Forelimb muscle (tissue), 1 donor: ENCODE results near the gene SOX9. TPM values are rescaled to one million over a fixed set of nuclear protein-coding genes. Genes with fewer than 3 reads are reported as not detected.
"Not testable (repeated sequence)": the region's sequence is repeated elsewhere in the genome, so short reads cannot be mapped to it uniquely, and the experiment has no call there.

ENCODE experiments used
- DNase-seq: peaks from one replicate; pipeline ENCODE4 v3.0.0-alpha.2; 2013; ENCODE audit warnings: low read depth
- polyA plus RNA-seq: library from polyadenylated mRNA; unstranded; fragments of 120-200 nt; gene quantifications from one replicate; pipeline ENCODE4 v1.2.1, GENCODE V29; 2013; ENCODE audit not compliant: insufficient read length

The SOX9 gene
- polyA plus RNA-seq, 1 donor: 7.7 TPM

DNA sequence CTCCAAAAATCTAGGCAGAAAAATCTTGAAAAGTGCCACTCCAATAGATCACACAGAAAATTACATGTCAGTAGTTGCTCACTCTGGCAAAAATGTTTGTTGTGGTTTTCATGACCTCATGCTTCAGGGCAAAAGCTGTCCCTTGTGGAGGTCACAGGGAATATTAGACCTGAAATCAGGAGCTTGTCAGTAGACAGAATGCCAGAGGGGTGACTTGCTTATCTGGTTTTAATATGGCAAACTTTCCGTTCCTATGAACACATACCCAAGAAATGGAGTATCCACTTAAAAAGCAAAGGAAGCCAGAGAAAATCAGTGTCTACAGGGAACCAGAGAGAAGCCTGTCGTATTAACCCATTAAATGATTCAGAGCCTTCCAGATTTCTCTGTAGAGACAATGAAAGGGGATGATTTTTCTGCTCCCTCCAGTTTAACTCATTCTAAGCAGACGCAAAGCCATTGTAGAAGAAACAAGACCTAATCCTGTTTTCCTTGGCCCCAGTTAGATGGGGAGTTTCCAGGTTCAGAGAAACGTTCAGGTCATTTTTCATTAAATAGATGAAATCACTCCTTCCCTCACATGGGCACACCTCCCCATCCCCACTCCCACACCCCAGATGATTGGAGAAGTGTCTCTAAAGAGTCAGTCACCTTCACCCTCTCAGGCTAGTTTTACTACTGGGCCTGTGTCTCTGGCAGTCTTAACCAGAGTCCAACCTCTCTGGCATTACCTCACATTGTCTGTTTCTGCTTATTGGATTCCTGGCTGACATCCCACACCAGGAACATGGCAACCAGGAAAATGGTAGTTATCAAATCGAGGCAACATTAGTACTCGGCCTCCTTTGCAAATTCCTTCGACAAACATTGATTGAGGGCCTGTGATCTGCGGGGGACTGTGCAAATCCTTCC lies 6.0 kb downstream of the SOX9 start:
- DNase-seq: no peak

DNA sequence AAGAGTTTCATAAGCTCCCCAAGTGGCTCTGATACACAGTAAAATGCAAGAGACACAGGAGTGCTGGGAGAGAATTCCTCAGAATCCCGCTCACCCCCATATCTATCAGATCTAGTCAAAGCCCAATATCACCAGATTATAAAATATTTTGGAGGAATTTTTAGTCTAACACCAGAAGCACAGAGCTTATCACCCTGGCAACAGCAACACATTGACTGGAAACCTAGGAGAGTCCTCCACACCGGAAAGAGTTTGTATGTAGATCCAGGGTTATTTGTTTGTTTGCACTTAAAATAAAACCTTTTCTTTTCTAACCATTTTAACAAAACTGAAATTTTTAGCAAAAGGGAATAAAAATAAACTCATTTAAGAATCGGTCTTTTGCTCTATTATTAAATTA lies 7.2 kb downstream of the SOX9 start:
- no peak for DNase-seq

DNA sequence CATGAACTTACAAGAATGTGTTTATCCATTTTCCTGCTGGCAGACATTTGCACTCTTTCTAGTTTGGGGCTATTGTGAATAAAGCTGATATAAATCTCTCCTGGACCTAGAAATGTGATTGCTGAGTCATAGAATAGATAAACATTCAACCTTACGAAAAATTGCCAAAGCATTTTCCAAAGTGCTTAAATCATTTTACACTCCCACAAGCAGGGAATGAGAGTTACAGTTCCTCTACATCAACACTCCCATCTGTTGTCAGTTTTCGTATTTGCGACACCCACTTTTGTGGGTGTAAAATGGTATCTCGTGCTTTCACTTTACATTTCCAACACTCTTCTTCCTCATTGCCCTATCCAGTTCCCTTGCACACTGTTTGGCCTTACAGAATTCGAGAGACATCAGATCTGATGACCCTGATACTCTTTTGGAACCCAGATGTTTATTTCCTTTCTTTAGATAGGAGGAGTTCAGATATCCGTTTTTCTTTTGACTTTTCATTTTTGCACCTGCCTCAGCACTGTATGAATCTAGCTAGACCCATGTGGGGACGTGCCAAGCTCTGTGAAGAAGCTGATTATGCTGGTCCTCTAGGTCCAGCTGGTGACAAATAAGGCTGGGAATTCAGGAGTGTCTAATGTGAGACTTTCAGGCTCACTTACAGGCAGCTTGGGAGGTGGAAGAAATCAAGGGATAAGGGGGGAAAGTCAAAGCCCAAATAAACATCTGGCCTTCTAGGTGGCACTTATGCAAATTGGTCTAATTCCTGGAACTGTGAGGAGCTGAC lies 14.0 kb downstream of the SOX9 start:
- no peak for DNase-seq

DNA sequence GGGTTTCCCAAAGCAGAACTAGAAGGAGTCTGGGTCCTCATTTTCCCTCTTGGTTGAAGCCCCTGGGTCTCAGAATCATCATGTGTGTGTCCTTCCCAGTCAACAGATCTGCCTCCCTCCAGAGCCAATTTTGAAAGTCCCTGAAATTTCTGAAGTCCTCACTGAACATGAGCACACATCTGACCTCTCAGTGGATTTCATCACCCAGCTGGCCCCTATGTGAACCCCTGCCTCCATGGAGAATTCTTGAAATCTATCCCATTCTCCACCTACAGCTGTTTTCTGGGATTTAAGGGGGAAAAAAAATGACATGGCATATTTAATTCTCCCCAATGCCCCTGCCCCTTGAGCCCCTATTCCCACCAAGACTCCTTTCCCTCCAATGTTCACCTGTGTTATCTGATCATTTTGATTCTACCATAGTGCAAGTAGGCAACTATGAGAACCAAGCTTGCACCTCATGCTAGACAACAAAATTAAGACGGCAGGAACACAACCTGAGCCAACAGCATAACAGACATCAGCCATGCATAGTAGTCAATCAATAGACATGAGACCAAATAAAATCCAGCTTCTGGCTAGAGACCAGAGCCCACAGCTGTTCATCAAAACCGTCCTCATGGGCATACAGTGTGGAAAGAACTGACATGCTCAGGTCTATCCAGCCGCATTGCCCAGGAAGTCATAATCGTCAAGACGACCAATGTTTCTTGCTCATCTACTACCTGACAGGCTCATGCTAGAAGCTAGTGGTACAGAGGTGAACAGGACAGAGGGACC lies 14.9 kb downstream of the SOX9 start:
- no peak for DNase-seq

DNA sequence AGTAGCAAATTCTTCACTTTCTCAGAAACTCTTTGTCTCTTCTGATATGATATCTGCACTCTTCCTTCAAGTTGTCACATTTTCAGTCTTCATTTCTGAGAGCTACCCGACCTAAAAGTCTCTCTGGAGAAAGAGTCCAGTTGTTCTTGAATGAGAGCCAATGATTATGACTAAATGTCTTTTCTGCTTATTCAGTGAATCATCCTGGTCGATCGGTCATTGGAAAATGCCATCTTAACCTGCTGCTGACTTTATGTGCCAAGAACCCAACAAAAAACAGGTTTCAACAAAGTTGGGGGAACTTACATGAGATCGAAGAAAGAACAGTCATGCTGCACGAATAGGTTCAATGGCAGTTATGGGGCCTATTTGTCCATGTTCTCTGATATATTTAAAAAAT lies 15.9 kb downstream of the SOX9 start:
- no peak for DNase-seq

DNA sequence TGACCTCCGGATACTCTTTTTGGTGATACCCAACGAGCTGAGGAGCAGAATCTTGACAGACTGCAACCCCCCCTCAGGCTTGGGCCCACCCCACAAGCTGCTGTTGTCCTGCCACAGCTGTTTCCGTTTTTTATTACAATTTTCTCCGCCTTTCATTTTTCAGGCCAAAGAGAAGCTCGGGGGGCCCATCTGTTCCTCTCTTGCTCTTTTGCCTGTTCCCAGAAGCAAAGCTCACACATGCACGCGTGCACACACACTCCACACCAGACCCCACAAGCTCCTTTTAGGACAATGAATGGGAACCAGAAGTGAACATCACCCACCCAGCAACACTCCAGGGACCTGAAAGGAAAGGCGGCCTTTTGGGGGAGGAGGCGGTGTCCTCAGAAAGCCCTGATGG lies 16.3 kb downstream of the SOX9 start:
- no peak for DNase-seq

DNA sequence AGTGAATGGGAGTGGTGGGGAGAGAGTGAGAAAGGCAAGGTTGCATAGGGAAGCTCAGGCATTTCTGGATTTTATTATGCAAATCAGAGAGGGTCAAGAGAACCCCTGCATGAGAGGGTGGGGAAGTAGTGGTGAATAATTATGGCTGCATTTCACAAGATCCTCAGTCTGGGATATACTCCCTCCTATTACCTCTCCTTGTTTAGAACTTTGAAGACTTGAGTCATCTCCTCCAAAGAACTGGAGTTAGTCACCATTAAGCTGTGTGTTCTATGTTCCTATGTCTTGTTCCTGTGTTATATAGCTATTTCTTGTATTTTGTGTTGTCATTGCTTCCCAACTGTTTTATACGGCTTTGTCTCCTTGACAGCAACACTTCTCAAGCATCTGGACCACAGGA lies 18.4 kb downstream of the SOX9 start:
- no peak for DNase-seq

DNA sequence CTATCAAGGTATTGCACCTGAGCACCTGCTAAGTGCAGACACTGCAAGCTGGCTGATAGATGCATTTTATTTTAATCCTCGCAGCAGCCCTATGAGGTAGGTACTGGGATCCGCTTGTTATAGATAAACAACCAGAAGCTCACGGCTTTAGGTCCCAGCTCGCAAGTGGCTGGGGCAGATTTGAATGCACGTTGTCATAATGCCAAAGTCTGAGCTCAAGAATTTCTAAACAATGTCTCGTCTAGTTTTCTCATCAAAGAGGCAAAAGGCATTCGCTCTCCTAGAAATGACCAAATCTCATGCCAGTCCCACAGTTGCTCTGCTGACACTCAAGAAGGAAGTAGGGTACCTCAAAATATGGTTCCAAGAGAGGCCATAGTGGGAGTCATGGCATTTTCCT lies 20.5 kb downstream of the SOX9 start:
- DNase-seq: no peak

DNA sequence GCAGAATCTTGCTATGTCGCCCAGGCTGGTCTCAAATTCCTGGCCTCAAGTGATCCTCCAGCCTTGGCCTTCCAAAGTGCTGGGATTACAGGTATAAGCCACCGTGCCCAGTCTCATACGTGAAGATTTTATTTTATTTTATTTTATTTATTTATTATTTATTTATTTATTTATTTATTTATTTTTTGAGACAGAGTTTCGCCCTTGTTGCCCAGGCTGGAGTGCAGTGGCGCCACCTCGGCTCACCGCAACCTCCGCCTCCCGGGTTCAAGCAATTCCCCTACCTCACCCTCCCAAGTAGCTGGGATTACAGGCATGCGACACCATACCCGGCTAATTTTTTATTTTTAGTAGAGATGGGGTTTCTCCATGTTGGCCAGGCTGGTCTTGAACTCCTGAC lies 21.3 kb downstream of the SOX9 start:
- DNase-seq: not testable (repeated sequence)

DNA sequence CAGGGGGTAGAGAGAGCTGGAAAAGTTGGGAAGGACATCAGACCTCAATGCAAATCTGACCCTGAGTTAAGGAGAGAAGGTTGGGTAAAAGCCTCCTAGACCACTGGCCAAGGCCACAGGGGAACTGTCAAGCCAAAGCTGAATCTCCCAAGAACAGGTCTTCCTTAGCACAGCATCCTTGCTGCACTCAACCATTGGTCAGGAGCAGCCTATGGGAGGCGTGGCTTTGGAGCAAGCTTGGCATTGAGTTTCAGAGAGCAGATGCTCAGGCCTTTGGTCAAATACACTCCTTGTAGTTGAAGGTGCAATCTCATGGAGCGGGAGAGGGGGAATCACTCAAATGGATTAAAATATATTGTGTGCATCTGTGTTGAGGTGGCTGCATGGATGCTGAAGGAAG lies 21.8 kb downstream of the SOX9 start:
- no peak for DNase-seq

DNA sequence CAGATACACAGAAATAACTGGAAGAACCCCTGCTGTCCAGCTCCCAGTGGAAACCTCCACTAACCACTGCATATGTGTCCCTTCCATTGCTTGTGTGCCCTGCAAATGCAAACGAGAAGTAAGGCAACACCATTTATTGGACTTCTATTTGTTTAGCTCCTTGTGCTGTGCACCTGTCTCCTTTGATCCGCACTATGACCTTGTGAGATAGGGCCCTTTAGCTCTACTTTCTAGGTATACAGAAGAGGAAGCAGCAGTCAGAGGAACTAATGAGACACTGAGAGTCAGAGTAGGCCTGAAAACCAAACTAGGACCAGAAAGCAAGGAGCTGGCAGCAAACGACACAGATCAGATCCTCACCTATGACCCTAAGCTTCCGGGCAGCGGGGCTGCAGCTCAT lies 22.4 kb downstream of the SOX9 start:
- no peak for DNase-seq

DNA sequence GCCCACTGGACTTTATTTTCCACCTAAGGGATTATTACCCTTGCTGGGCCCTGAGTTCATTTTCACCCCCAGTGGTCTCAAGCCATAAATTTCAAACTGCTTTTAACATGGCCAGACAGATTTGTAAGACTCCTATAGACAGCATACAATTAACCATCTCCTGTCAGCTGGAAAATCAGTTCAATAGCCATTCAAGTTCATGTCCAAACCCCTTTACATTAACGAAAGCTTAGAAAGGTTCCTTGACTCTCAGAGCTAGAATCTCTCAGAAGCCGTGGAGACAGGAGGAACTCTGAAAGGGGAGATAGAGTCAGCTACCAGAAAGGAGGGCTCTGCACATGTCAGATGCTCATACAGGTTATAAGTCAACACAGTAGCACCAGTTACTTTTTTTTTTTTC lies 23.3 kb downstream of the SOX9 start:
- no peak for DNase-seq

DNA sequence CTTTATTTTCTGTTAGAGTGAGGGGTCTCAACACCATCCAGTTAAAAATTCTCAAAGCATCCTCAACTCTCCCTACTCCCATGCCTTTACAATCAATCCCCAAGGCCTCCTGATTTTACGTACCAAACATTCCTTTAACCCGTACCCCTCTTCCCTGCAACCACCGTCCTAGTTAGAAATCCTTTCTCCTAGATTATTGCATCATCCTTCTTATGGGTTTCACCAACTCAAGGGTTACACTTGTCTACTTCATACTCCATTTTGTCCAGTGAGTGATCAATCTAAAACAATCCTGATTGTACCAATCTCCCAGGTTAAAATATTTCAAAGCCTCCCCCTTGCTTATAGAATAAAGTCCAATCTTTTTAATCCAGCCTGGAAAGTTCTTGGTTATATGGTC lies 24.7 kb downstream of the SOX9 start:
- no peak for DNase-seq

DNA sequence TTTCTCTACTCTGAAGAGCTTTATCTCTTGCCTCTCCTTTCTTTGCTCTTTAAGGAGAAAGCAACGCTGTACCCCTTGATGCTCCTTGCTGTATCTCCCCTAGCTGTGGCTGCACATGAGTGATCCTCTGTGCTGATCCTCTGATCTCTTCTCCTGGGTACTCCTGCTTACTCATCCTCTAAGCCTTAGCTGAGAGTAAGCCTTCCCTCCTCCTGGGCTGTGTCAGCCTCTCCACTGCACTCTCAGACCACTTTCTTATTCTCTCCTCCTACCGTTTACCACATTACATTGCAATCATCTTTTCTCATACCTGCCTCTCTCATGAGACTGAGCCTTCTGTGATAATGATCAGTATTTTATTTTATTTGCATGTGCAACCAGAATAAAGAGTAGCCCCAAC lies 25.1 kb downstream of the SOX9 start:
- DNase-seq: no peak

DNA sequence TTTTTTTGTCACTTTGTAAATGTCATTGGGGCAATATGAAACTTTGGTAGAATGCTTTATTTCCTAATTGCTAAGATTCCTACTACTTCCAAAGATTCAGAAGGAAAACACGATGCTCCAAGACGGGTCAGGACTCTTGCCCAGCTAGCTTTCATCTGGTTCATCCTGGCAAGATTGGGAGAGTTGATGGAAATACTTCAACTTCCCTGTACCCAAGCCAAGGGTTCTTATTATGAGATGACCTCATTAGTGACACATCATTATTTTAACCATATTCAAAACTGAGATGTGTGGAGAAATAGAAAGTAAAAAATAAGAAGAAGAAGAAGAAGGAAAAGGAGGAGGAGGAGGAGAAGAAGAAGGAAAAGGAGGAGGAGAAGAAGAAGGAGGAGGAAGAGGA lies 25.6 kb downstream of the SOX9 start:
- no peak for DNase-seq

DNA sequence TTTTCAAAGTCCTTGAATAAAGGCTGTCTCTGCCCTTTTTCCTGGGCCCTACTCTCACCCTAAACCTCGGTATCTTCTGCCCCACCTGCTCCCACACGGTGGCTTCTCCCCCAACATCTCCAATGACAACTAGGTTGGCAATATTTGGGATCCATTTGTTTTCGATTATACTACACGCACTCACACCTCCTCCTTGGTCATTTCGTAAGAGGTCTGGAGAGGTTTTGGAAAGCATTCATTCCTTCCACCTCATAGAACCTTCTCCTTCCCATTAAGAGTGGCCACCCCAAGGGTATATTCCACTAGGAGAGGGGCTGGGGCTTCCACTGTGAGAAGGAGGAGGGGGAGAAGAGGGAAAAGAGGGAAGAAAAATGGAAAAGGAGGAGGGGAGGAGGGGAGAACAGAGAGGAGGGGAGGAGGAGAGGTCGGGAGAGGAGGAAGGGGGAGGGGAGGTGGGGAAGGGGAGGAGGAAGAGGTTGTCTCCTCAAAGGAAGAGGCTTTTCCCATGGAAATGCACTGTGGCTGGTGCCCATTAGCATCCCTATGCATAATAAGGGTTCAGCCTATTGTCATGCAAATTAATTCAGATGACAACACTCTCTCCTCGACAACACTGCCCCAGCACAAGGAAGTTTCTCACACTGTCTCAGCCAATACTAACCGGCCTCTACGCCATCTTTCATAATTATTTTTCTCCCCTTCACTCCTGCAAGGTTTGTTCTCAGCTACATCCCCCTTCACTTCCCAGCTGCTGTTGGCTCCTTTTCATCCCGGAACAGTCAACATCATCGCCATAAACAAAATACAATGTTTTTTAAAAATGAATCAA lies 30.0 kb downstream of the SOX9 start:
- no peak for DNase-seq

DNA sequence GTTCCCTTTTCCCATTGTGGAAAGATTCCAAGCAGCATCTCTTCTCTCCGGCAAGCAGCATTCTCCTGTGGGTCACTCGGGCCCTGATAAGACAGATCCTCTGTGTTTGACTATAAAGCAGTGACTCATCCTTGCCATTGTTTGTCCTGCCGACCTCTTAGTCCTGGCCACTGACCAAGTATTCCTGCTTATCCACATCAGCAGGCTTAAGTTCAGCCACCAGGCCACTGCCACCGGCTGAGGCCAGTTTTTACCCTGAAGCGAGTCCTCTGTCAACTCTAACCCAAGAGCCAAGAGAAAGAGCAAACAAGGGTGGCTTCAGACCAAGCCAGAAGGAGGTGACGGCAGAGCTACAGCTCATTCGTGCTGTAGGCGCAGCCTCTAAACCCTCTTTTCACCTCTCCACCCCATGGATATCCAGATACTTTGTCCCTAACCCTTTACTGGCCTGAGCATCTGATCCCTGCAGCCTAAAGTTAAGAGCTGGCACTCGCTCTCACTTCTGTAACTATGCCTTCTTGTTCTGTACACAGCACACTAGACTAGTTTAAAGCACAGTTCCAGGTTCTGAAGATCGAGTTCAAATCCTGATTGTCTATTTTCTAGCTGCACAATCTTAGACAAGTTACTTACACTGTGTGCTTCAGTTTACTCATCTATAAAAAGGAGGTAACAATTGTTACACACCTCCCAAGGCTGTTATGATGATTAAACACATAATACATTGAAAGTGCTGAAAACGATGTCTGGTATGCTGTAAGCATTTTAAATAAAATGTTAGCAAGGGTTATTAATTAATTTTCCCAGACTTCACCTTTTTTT lies 31.0 kb downstream of the SOX9 start:
- no peak for DNase-seq

DNA sequence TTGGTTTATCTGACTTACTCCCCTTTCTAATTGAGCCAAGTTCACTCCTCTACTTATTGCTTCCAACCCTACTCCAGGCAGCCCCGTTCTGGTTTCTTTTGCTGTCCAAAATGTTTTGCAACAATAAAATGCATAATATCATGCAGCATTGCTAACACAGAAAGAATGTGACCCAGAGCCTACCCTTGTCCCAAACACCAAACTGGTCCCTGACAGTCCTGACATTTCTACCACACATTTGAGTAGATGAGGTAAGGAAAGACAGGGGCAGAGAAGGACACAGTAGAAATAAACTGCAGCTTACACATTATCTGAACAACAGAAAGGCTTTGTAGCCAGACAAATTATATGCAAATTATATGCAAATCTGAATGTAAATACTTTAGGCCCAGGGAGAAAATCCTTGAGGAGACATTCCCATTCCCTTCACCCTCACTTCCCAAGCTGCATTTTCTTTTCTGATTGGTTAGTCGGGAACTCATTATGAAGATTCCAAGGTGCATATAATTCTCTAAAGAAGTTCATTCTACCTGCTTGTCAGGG lies 31.6 kb downstream of the SOX9 start:
- DNase-seq: no peak

DNA sequence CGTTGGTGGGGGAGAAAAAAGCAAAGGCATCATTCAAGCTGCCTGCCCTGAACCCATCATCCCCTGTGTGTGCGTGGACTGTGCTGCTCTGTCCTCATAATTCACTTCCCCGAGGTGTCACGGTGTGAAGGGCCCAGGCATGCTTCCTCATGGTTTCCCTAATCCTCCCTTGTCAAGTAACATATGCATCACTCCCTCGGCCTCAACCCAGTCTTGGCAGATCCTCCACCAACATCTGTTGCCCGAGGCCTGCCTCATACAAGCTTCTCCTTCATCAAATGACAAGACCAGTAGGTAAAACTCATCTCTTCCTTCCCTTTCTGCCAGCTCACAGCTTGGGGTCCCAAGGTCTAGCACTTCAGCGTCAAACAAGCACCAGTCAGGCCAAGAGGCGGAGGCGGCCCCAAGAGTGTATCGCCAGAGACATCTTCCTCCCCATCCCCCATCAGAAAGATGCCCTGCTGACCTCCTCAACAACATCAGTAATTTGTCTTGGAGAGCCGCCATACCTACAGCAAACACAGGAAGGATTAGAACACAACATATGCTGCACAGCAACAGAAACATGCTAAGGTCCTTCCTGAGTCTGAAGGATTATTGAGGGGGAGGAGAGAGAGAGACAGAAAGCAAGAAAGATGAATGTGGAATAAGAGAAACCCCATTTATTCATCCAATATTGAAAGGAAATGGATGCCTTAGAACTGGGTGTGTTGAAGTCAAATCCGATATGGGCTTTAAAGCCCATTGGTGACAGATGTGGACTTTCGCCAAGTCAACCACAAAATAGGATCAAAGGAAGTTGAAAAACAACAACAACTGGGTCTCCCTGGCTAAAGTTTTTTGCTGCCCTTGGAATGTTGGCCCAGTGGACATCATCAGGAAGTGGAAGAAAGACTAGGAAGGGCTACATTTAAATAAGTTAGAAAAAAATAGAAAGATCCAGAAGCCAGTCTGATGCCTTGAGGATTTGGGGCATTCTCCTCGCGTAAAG lies 38.4 kb downstream of the SOX9 start:
- no peak for DNase-seq
